Germinal center (tissue), 1 donor: ENCODE results near the gene CES2.
"Not testable (repeated sequence)": the region's sequence is repeated elsewhere in the genome, so short reads cannot be mapped to it uniquely, and the experiment has no call there.

Experiments
- DNase-seq: peaks from one replicate; pipeline ENCODE4 v3.0.0; 2012; ENCODE audit warnings: mixed read lengths, low spot score

Gene CES2

DNA sequence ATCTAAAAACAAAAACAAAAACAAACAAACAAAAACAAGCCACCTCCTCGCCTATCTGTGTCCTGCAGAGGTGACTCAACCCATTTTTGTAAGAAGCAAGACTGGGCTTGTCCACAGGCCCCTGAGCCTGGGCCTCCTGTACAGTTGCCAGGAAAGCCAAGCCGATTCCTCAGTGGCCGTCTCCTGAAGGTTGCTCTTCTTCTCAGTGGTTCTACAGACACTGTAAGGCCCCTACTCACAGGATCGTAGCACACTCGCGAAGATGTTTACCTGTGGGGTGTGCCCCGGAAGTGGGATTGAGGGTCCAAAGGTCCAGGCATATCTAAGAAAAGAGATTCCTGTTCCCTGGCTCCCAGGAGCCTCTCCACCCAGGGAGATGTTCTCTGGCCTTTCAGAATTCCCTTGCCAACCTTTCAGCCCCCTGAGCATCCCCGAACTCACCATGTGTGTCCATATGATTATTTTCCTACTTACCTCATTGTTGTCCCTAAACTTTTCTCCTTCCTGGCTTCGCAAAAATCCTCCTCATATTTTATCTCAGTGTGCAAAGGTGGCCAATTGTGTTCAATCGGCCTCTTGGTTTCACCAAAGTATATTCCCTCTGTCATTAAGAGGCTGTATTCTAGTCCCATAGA lies 18.3 kb downstream of the CES2 start:
- no peak for DNase-seq

- peak; percentile 77 for DNase-seq
Measured at GRCh38 chr16:66954097-66954659, 18.9 kb downstream of the CES2 start.

- DNase-seq = not testable (repeated sequence)
Measured at GRCh38 chr16:66955363-66956153, 20.2 kb downstream of the CES2 start.

DNA sequence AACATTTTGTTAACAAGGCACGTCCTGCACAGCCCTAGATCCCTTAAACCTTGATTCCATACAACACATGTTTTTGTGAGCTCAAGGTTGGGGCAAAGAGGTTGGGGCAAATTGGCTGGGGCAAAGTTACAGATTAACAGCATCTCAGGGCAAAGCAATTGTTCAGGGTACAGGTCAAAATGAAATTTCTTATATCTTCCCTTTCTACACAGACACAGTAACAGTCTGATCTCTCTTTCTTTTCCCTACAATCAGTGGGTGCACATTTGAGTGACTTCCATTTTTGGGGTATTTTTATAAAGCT lies 20.8 kb downstream of the CES2 start:
- DNase-seq = not testable (repeated sequence)

DNA sequence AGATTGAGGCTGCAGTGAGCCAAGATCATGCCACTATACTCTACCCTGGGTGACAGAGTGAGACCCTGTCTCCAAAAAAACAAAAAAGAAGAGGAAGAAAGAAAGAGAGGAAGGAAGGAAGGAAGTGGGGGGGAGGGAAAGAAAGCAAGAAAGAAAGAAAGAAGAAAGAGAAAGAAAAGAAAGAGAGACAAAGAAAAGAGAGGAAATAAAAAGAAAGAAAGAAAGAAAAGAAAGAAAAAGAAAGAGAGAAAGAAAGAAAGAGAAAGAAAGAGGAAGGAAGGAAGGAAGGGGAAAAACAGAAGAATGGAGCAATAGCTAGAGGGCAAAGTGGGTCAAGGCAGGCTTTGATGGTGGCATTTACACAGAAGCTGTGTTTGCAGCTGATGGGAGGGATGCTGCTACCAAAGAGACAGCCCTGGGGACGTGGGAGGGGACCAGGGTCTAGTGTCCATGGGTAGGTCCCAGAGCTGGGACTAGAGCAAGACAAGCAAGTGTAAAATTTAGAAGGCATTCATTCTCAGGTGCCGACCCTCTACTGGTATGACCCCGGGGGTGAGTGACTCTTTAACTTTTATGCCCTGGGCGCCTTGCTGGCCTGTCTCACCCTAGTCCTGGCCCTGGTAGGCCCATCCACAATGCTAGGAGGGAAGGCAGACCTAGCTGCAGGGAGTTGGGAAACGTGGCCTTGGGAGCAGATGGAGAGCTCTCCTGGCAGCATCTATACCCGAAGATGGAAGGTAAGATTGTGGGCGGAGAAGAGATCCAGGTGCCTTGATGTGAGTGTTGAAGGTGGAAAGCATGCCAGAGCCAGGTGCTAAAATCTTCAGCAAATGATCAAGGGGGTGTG lies 23.8 kb downstream of the CES2 start:
- DNase-seq = no peak

- no peak for DNase-seq
Measured at GRCh38 chr16:66959704-66960161, 24.4 kb downstream of the CES2 start.

GRCh38 chr16:66960270-66960669 lies 25.0 kb downstream of the CES2 start:
- DNase-seq = no peak

GRCh38 chr16:66961065-66961744 lies 25.9 kb downstream of the CES2 start, which contains the start of gene CES3:
Gene CES3, plus strand, starts transcription at chr16:66961266. Its CDS starts 42 bp downstream, at chr16:66961308.
- peak; percentile 67 for DNase-seq

GRCh38 chr16:66961914-66962313 lies 26.6 kb downstream of the CES2 start:
- no peak for DNase-seq

GRCh38 chr16:66964049-66964448 lies 28.7 kb downstream of the CES2 start:
- no peak for DNase-seq

DNA sequence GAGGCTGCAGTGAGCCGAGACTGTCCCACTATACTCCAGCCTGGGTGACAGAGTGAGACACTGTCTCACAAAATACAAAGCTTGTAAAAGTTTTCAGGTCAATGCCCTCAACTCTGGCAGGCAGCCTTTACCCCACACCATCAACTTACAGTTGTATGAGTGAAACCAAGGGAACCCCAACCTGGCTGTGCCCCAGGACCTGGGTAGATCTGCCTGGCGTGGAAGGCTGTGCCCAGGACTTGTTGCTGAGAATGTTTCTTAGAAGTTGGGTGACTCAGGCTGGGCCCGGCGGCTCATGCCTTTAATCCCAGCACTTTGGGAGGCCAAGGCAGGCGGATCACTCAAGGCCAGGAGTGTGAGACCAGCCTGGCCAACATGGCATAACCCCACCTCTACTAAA lies 33.5 kb downstream of the CES2 start:
- no peak for DNase-seq

GRCh38 chr16:66970775-66971720 lies 35.7 kb downstream of the CES2 start:
- DNase-seq = no peak

- no peak for DNase-seq
Measured at GRCh38 chr16:66972983-66973382, 37.7 kb downstream of the CES2 start.

- DNase-seq = no peak
Measured at GRCh38 chr16:66973716-66974115, 38.4 kb downstream of the CES2 start.

- not testable (repeated sequence) for DNase-seq
Measured at GRCh38 chr16:66974156-66974931, 39.0 kb downstream of the CES2 start.

DNA sequence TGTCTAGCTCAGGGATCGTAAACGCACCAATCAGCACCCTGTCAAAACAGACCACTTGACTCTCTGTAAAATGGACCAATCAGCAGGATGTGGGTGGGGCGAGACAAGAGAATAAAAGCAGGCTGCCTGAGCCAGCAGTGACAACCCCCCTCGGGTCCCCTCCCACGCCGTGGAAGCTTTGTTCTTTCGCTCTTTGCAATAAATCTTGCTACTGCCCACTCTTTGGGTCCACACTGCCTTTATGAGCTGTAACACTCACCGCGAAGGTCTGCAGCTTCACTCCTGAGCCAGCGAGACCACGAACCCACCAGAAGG lies 39.6 kb downstream of the CES2 start:
- not testable (repeated sequence) for DNase-seq

- DNase-seq = no peak
Measured at GRCh38 chr16:66975302-66975893, 40.1 kb downstream of the CES2 start.

DNA sequence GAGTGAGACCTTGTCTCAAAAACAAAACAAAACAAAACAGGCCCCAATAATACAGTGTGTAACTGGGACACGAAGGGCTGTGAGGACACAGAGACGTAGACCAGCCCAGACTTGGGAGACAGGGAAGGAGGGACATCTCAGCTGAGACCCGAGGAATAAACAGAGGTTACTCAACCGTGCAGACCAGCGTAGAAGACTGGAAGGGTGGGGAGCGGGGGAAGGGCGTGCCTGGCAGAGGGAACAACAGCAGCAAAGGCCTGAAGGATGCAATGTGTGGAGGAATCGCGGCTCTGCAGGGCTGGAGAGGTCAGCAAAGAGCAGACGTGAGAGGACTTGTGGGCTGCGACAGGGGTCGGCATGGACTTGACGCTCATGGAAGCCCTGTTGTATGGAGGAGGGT lies 41.4 kb downstream of the CES2 start:
- no peak for DNase-seq

- DNase-seq = peak; percentile 86
Measured at GRCh38 chr16:66977341-66978113, 42.2 kb downstream of the CES2 start.
